ENCODE measurements around the gene EXOC4. TPM values are rescaled to one million over a fixed set of nuclear protein-coding genes. Genes with fewer than 3 reads are reported as not detected.

Gene EXOC4
- total RNA-seq, 1 experiment from 2014 or later, result 71.0 TPM

GRCh38 chr7:133513608-133514007 lies 260.7 kb downstream of the EXOC4 start:
- ATAC-seq (no peak), DNase-seq (ENCODE audit: low read depth, low spot score) (no peak)
- intact Hi-C loops (cut with micrococcal nuclease; ENCODE audit: unreplicated experiment), result no loop called here
- no peaks in the 10 kb centered on the region for H3K36me3 ChIP-seq (ENCODE audit: control insufficient read depth, insufficient read depth, low read length)
- H3K27ac ChIP-seq (ENCODE audit: low read length), result no peak overlapping the region
- in situ Hi-C loops (cut with HindIII; ENCODE audit: low pct_unique_long_range_greater_than_20kb, low sequenced_read_pairs), result no loop called here
- H3K4me1 ChIP-seq (ENCODE audit: control insufficient read depth, insufficient read depth, low read length), result no peaks in the 10 kb centered on the region
- ChIA-PET POLR2A (no interaction called here), CTCF (no interaction called here)
- no peaks in the 10 kb centered on the region for H3K27me3 ChIP-seq (ENCODE audit: control insufficient read depth, insufficient read depth, low read length)
- no peak for TF ChIP-seq TCF7L2 (IDR thresholded peaks at IDR 0.05; ENCODE audit: low read depth, low read length)
- no peak overlapping the region for H3K4me3 ChIP-seq (ENCODE audit: low read depth in 2 of 2, low read length in 2 of 2)
- no TSS peak for BruUV-seq (replicated peaks)
- no peaks in the 10 kb centered on the region for H3K9me3 ChIP-seq (ENCODE audit: control insufficient read depth, insufficient read depth, low read depth, low read length)

DNA sequence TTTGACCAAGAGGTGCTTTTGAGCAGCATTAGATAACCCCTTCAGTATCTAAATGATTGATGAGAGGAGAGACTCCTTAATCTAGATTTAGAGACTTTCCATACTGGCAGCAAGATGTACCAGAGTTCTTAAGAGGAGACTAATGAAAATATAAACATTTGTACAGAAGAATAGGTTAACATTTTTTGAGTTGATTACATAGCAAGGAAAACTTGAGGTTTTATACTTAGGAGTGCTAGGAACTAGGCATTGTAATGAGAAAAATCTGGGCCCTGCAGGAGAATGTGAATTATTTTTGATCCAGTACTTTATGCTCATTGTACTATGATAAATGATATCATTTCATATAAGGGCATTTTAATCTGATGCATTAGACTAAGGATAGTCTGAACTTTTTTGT lies 261.7 kb downstream of the EXOC4 start:
- BruUV-seq (replicated peaks), result no TSS peak

More for the DNA sequence above, 261.7 kb downstream of the EXOC4 start:
- no peaks in the 10 kb centered on the region for H3K4me1 ChIP-seq (ENCODE audit: control insufficient read depth, insufficient read depth, low read length)
- no peak overlapping the region for H3K27ac ChIP-seq (ENCODE audit: low read length)
- DNase-seq (ENCODE audit: low read depth, low spot score) (no peak), ATAC-seq (no peak)
- ChIA-PET POLR2A (no interaction called here), CTCF (no interaction called here)
- intact Hi-C loops (cut with micrococcal nuclease; ENCODE audit: unreplicated experiment), result no loop called here
- TF ChIP-seq TCF7L2 (IDR thresholded peaks at IDR 0.05; ENCODE audit: low read depth, low read length) (no peak), SIN3A (IDR thresholded peaks at IDR 0.05; ENCODE audit: borderline replicate concordance, insufficient read depth, low read depth, low read length) (no peak), POLR2AphosphoS5 (IDR thresholded peaks at IDR 0.05; ENCODE audit: low read depth, low read length) (no peak), CTCF (IDR thresholded peaks at IDR 0.05) (no peak)
- TF ChIP-seq, protein P1, sequence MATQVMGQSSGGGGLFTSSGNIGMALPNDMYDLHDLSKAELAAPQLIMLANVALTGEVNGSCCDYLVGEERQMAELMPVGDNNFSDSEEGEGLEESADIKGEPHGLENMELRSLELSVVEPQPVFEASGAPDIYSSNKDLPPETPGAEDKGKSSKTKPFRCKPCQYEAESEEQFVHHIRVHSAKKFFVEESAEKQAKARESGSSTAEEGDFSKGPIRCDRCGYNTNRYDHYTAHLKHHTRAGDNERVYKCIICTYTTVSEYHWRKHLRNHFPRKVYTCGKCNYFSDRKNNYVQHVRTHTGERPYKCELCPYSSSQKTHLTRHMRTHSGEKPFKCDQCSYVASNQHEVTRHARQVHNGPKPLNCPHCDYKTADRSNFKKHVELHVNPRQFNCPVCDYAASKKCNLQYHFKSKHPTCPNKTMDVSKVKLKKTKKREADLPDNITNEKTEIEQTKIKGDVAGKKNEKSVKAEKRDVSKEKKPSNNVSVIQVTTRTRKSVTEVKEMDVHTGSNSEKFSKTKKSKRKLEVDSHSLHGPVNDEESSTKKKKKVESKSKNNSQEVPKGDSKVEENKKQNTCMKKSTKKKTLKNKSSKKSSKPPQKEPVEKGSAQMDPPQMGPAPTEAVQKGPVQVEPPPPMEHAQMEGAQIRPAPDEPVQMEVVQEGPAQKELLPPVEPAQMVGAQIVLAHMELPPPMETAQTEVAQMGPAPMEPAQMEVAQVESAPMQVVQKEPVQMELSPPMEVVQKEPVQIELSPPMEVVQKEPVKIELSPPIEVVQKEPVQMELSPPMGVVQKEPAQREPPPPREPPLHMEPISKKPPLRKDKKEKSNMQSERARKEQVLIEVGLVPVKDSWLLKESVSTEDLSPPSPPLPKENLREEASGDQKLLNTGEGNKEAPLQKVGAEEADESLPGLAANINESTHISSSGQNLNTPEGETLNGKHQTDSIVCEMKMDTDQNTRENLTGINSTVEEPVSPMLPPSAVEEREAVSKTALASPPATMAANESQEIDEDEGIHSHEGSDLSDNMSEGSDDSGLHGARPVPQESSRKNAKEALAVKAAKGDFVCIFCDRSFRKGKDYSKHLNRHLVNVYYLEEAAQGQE (IDR thresholded peaks at IDR 0.05; ENCODE audit: insufficient read depth in 1 of 2, low read depth in 2 of 2, low read length in 1 of 2), result no peak
- in situ Hi-C loops (cut with HindIII; ENCODE audit: low pct_unique_long_range_greater_than_20kb, low sequenced_read_pairs), result no loop called here
- no peak overlapping the region for H3K4me3 ChIP-seq (ENCODE audit: low read depth in 2 of 2, low read length in 2 of 2)
- H3K27me3 ChIP-seq (ENCODE audit: control insufficient read depth, insufficient read depth, low read length), result no peaks in the 10 kb centered on the region
- H3K9me3 ChIP-seq (ENCODE audit: control insufficient read depth, insufficient read depth, low read depth, low read length), result no peaks in the 10 kb centered on the region
- H3K36me3 ChIP-seq (ENCODE audit: control insufficient read depth, insufficient read depth, low read length), result no peaks in the 10 kb centered on the region

Measured in Panc1 (cell line).